NCI-H1105 (cell line): ENCODE measurements around the gene DCST1.

Experiments
- DNase-seq: peaks from one replicate; lab custom pipeline; 2025; lab: John Stamatoyannopoulos, UW

DCST1 gene

DNA sequence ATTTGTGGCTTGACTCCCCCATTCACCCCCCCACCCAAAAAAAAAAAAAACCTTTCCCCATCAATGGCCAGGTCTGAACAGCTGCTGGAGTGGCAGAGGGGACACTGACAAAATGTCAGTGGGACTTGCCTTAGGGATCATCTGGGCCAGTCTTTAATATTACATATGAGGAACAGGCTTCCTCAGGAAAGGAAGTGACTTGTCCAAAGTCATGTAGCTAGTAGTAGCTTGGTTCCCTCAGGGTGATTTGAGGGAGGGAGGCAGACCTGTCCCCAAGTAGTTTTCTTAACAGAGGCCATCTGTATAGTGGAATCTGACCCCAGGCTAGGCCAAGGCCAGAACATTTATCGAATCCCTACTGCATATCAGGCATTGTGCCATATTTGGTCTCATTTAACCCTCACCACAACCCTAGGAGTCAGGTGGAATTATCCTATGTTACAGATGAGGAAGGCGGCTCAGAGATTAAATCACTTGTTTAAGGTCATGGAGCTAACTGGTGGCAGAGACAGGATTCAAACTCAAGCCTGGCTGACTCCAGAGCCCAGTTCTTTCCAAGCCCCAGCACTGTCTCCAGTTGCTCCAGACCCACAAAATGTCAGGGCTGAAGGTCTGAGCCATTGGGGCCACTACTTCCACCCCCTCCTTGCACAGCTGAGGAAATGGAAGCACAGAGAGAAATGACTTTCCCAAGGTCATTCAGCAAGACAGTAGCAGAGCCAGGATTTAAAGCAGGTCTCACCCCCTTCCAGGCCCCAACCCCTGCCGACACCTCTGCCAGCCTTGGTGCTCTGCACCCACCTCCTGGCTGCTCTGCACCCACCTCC, 20.6 kb upstream of the DCST1 start:
- DNase-seq: no peak

DNA sequence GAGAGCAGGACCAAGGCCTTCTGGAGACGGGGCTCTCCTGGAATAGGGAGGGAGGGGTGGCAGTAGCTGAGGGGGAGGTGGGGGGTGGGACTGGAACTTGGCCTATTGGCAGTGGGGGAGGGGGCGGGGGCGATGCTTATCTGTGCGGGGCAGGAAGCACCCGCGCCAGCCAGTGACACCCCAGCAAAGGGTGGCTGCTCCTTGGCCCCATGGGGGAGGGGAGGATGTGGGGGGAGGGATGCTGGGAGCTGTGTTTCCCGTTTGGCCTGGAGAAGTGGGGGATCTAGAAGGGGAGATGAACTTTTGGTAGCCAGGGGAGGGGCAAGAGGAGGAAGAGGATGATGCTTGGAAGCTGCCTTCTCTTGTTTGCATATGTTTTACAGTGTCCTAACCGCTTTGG, 20.0 kb upstream of the DCST1 start:
- no peak for DNase-seq

GRCh38 chr1:155014709-155015508, 18.7 kb upstream of the DCST1 start:
- no peak for DNase-seq

DNA sequence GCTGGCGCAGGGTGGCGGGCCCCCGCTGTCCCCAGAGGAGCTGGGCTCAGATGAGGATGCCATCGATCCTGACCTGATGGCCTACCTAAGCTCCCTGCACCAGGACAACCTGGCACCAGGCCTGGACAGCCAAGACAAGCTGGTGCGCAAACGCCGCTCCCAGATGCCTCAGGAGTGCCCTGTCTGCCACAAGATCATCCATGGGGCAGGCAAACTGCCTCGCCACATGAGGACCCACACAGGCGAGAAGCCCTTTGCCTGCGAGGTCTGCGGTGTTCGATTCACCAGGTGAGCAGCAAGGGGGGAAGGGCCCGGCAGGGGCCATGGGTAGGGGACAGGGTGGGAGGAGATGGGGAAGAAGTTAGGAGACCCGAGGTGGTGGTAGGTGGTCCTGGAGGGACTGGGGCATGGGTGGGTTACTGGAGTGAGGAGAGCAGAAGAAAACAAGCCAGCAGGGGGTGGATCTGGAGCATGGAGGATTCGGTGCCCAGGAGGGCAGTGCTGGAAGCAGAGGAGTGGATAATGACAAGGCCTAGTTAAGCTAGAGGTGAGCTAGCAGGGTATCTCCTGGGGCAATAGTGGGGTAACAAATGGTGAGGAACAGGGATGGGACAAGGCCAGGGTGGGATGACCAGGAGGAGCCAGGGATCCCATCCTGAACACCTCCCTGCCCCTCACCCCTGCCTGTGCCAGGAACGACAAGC, 17.9 kb upstream of the DCST1 start:
- no peak for DNase-seq

DNA sequence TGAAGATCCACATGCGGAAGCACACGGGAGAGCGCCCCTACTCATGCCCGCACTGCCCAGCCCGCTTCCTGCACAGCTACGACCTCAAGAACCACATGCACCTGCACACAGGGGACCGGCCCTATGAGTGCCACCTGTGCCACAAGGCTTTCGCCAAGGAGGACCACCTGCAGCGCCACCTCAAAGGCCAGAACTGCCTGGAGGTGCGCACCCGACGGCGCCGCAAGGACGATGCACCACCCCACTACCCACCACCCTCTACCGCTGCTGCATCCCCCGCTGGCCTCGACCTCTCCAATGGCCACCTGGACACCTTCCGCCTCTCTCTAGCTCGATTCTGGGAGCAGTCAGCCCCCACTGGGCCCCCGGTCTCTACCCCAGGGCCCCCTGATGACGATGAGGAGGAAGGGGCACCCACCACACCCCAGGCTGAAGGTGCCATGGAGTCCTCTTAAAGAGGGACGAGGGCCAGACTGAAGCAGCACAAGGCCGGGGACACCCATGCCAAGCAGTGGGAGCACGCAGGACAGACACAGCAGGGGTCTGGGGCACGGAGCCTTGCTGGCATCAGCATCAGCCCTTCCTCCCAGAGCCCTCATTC, 17.3 kb upstream of the DCST1 start:
- no peak for DNase-seq

DNA sequence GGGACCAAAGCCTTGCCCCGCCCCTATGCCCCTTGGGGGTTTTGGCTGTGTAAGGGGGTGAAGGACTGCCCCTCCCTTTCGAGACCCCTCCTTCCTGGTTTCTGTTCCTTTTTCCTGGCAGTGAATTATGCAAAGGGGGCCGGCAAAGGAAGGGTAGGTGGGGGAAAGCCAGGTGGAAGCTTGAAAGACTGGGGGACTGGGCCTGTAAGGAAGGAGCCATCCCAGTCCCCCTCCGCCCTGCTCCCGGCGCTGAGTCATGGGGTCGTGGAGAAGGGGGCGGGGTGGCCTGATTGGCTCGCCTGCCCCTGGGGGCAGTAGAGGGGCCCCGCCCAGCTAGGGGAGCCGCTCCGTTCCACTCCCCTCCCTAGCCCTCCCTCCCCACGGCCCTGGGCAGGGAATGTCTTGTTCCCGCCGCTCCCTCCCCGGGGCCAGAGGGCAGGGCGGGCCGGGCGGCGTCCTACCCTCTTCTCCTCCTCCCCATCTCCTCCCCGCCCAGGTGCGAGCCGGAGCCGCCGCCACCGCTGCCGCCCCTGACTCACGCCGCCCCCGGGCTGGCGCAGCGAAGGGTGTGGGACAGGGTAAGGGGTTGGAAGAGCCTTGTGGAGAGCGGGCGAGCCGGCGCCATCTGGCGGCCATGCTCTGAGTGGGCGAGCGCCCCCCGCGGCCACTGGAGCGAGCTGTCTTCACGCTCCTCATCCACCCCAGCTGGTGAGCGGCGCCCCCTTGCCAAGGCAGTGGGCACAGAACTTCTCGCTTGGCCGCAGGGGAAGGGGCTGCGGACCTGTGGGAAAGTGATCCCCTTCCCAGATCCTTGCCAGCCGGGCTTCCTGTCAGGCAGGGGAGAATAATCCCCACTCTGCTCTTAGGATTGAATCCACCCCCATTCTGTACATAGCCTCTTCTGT, 16.3 kb upstream of the DCST1 start:
- peak; percentile 69 for DNase-seq

GRCh38 chr1:155017946-155018316, 15.7 kb upstream of the DCST1 start:
- DNase-seq: no peak

DNA sequence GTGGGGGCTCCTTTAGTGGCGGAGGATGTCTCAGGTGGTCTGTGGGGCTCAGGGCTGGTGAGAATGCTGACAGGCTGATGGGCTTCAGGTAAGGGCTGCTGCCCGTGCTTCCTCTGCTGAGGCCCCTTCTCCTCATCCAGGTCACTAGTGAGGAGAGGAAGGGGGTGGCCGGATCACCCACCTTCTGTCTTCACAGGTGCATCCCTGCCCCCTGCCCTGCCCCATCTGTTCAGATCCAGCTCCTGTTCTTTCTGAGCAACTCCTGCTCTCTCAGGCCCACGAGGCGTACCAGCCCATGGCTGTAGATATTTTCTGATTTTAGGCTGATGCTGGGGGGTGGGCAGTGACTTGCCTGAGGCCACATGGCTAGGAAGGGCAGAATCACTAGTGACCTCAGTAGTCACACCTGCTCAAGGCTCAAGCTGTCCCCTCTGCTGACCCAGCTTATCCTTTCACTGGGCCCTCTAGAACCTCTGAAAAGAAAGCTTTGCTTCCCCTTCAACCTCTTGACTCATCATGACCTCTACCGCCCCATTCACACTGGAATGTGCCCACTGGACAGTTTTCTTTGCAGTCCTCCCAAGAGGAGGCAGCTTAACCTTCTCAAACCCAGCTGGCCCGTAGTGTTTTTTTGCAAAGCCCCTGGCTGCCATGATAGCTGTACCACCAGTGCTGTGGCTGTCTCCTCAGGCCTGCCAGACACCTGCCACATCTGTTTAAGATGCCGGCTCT, 14.8 kb upstream of the DCST1 start:
- DNase-seq: no peak

GRCh38 chr1:155019377-155020245, 14.0 kb upstream of the DCST1 start:
- DNase-seq: no peak

DNA sequence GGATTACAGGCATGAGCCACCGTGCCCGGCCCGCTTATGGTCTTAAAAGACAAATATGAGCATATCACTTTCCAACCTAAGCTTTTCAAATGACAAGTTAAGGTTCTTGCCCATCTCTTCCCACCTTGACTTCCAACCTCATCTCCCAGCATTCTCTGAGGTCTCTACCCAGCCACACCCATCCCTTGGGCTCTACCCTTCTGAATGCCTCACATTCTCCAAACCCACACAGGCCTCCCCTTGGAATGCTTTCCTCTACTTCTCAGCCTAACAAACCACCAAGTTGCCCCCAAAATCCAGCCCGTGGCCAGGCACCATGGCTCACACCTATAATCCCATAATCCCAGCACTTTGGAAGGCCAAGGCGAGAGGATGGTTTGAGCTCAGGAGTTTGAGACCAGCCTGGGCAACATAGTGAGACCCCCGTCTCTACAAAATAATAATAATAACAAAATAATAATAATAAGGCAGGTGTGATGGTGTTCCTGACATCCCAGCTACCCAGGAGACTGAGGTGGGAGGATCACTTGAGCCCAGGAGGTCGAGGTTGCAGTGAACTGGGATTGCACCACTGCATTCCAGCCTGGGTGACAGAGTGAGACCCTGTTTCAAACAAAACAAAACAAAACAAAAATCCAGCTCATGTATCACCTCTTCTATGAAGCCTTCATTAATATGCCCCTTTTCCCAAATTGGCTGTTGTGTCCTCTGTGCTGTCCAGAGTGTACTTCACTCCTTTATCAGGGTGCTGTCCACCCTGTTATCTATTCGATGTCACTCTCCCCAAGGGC, 11.3 kb upstream of the DCST1 start:
- DNase-seq: no peak

DNA sequence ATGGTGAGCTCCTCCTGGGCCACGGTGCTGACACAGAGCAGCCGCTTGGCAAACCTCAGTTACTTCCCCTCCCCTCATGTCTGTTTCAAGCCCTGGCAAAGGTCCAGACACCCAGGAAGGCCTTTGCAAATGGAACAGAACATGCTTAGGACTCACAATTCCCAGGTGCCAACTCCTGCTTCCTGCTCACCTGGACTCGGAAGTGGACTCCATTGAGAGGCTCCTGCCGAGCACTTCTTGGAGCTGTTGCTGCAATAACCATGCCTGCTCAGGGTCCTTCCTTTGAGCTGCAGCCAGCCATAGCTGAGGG, 10.7 kb upstream of the DCST1 start:
- no peak for DNase-seq

DNA sequence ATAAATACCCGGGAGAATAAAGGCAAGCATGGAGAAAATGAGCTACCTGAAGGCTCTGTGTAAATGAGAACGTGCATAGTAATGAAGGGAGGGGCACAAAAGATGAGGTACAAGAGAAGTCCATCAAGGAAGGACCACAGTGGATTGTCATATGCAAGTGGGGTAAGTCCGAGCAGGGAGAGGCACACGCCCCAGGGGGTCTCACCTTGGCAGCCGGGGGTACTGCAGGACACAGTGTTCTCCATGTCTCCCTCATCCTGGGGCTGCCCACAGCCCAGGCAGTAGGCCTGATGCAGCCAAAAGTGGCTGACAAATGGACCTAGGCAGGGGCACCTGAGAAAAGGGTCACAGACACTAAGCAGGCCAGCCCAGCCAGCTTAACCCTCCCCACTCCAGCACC, 10.0 kb upstream of the DCST1 start:
- DNase-seq: no peak

- DNase-seq: no peak
Observed at GRCh38 chr1:155024315-155024714, 9.3 kb upstream of the DCST1 start.

DNA sequence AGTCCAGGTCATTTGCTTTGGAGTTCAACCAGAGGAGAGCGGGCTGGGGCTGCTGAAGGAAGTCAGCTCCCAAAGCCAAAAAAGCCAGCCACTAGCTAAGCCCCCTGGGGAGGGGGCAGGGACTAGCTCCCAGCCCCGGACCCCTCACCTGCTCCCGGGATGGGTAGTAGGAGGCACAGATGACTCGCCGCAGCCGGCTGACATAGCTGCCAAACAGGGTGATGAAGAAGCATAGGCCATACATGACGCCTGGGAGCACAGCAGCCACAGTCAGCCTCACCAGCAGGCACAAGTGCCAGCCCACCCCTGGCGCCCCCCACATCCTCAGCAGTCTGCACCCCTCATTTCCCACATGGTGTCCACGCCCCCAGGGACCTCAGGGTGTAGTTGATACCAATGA, 7.5 kb upstream of the DCST1 start:
- no peak for DNase-seq

DNA sequence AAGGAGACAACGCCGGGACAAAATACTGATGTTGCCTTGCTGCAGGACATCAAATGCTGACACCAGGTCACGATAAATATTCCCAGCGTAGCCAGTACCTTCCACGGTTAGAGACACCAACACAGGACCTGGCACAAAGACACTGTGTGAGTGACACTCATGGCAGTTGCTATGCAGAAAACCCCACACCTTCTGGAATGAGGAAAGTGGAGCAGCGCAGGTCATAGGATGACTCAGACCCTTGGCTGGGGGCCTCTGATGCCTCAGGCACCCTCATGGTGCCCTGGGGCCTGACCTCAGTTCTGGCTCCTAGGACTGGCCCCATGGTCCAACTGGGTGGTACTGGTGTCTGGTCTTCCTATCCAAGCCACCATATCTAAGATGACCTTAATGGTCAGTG, 7.0 kb upstream of the DCST1 start:
- no peak for DNase-seq

DNA sequence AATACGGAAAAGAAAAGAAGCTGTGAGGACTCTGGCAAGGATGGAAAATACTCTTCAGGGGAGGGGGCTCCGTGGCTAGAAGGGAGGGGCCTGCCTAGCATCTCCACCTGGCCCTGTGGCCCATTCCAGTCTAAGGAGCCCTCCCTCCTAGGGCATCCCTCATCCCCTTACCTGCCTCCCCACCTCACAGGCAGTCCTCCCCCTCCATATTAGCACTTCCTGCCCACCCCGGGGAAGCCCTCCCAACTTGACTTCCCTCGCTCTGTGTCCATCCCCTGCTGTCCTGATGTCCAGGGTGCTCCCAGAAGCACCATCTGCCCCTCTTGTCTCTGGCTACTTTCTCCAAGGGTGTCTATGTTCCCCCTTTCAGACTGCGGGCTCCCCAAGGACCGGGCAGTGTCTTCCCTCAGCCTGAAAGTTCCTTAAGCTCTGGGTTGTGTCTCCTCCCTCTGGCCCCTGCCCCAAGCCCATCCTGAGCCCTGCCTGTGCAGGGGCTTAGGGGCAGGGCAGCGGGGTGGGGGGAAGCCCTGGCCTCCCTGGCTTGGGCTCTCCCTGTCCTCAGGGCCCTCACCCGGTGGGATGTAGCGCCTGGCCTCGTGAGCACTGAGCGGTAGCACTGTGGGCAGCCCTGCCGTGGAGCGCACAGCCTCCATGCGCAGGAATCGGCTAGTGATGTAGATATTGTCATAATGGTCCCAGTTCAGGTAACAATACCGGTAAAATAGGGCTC, 3.9 kb upstream of the DCST1 start:
- DNase-seq: no peak

DNA sequence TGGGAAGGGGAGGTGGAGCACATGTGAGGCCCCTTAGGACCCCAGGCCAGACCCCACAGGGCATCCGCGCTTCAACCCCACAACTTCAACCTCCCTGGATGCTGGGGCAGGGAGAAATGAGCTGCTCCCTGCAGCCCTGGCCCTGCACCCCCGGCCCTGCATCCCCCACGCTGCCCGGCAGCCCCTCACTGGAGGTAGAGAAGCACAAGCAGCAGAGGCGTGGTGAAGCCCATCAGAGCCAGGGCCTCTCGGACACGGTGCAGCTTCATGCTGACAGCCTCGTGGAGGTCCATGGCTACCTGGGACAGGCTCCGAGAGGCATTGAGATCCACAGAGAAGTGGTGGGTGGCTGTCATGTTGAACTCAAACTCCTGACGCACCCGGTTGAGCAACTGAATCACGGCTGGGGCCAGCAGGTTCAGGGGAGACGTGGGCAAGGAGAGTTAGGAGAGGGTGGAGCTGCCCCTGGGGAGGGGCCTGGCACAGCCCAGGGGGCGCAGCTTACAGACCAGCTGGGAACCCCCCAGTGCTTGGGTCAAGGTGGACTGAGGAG, 3.3 kb upstream of the DCST1 start:
- no peak for DNase-seq

GRCh38 chr1:155030899-155031298, 2.7 kb upstream of the DCST1 start:
- no peak for DNase-seq
